ENCODE results near the gene SMARCD2.

- no peak for TF ChIP-seq SUZ12 (IDR thresholded peaks at IDR 0.05; ENCODE audit: extremely low read depth, insufficient read depth, insufficient read length)
- no peak for TF ChIP-seq ZNF274 (IDR thresholded peaks at IDR 0.05; ENCODE audit: low read depth, low read length)
Measured at GRCh38 chr17:63843910-63844677, 1.6 kb upstream of the SMARCD2 start.
